HG02678 (cell line): ENCODE data around the gene NCAPG2.
"Not testable (repeated sequence)": the region's sequence is repeated elsewhere in the genome, so short reads cannot be mapped to it uniquely, and the experiment has no call there.

Experiments
- ATAC-seq: cut with Tn5 transposase; IDR thresholded peaks from one replicate; pipeline ENCODE4 v1.9.1; 2021; ENCODE audit warnings: mild to moderate bottlenecking, moderate library complexity; ENCODE audit not compliant: unreplicated experiment

NCAPG2 gene

GRCh38 chr7:158646766-158647474 lies 57.7 kb downstream of the NCAPG2 start:
- ATAC-seq, result no peak

GRCh38 chr7:158645842-158646241 lies 58.8 kb downstream of the NCAPG2 start:
- no peak for ATAC-seq

GRCh38 chr7:158642149-158642548 lies 62.5 kb downstream of the NCAPG2 start:
- no peak for ATAC-seq

GRCh38 chr7:158638001-158638400 lies 66.6 kb downstream of the NCAPG2 start:
- no peak for ATAC-seq

- ATAC-seq, result peak; percentile 67
Measured at GRCh38 chr7:158633055-158633956, 71.3 kb downstream of the NCAPG2 start.

- no peak for ATAC-seq
Measured at GRCh38 chr7:158631574-158632195, 72.9 kb downstream of the NCAPG2 start.

GRCh38 chr7:158626289-158626688 lies 78.3 kb downstream of the NCAPG2 start:
- ATAC-seq, result not testable (repeated sequence)

- ATAC-seq, result no peak
Measured at GRCh38 chr7:158623241-158623640, 81.4 kb downstream of the NCAPG2 start.

- ATAC-seq, result no peak
Measured at GRCh38 chr7:158620839-158621441, 83.7 kb downstream of the NCAPG2 start.

- no peak for ATAC-seq
Measured at GRCh38 chr7:158620418-158620817, 84.2 kb downstream of the NCAPG2 start.

- no peak for ATAC-seq
Measured at GRCh38 chr7:158618745-158619140, 85.9 kb downstream of the NCAPG2 start.

- no peak for ATAC-seq
Measured at GRCh38 chr7:158617737-158618128, 86.9 kb downstream of the NCAPG2 start.

GRCh38 chr7:158616050-158616449 lies 88.6 kb downstream of the NCAPG2 start:
- ATAC-seq, result no peak

GRCh38 chr7:158614700-158615099 lies 89.9 kb downstream of the NCAPG2 start:
- no peak for ATAC-seq

GRCh38 chr7:158613481-158613880 lies 91.1 kb downstream of the NCAPG2 start:
- ATAC-seq, result peak; percentile 87

GRCh38 chr7:158612546-158612945 lies 92.1 kb downstream of the NCAPG2 start:
- ATAC-seq, result no peak

GRCh38 chr7:158611541-158611940 lies 93.1 kb downstream of the NCAPG2 start:
- no peak for ATAC-seq

- ATAC-seq, result no peak
Measured at GRCh38 chr7:158609313-158609974, 95.2 kb downstream of the NCAPG2 start.

- ATAC-seq, result no peak
Measured at GRCh38 chr7:158607563-158607962, 97.0 kb downstream of the NCAPG2 start.

- no peak for ATAC-seq
Measured at GRCh38 chr7:158606671-158607424, 97.8 kb downstream of the NCAPG2 start.
